Measurements from ENCODE around the gene MACROD2. TPM values are rescaled to one million over a fixed set of nuclear protein-coding genes. Genes with fewer than 3 reads are reported as not detected.

Gene MACROD2
- total and polyA plus RNA-seq, 8 donors, result 0.78 to 31.3 (median 10.9) TPM; not detected in 1

DNA sequence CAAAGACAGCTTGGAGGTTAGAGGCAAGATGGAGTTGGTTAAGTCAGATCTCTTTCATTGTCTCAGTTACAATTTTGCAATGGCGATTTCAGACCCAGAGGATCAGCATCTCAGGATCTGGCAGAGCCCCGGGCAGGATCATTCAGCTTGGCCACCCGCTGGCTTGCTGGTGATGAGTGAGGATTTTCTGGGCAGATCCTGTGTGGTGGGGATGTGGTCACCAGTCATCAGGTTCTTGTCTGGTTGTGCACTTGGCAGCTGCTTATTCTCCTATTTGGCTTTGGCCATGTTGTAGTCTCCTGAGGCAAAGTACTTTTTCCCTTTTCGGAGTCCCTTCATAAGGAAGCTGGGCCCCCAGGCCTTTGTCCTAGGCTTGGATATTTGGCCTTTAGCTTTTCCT lies 1624.0 kb downstream of the MACROD2 start:
- Histone ChIP-seq H3K4me3 (no peak overlapping the region), H3K27me3 (no peaks in the 10 kb centered on the region), H3K36me3 (no peaks in the 10 kb centered on the region), H3K4me1 (peaks cover 0 to 2% (median under 1%) of the 10 kb centered on the region in 4 donors), H3K27ac (no peak overlapping the region), H3K9me3 (no peaks in the 10 kb centered on the region)
- no peak for DNase-seq
- intact Hi-C loops (cut with DNase I; ENCODE audit: low total_unique reads), result no loop called here
- WGBS, 5 donors, result 94 to 98% (median 97%) methylated on average over 4 of the region's 4 CpGs
- TF ChIP-seq POLR2A (IDR thresholded peaks at IDR 0.05) (no peak), POLR2AphosphoS5 (IDR thresholded peaks at IDR 0.05) (no peak), EP300 (IDR thresholded peaks at IDR 0.05) (no peak)
- TF ChIP-seq, protein P1, sequence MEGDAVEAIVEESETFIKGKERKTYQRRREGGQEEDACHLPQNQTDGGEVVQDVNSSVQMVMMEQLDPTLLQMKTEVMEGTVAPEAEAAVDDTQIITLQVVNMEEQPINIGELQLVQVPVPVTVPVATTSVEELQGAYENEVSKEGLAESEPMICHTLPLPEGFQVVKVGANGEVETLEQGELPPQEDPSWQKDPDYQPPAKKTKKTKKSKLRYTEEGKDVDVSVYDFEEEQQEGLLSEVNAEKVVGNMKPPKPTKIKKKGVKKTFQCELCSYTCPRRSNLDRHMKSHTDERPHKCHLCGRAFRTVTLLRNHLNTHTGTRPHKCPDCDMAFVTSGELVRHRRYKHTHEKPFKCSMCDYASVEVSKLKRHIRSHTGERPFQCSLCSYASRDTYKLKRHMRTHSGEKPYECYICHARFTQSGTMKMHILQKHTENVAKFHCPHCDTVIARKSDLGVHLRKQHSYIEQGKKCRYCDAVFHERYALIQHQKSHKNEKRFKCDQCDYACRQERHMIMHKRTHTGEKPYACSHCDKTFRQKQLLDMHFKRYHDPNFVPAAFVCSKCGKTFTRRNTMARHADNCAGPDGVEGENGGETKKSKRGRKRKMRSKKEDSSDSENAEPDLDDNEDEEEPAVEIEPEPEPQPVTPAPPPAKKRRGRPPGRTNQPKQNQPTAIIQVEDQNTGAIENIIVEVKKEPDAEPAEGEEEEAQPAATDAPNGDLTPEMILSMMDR (IDR thresholded peaks at IDR 0.05), result no peak

GRCh38 chr20:15619816-15620215 lies 1624.5 kb downstream of the MACROD2 start:
- no peak for TF ChIP-seq EP300 (IDR thresholded peaks at IDR 0.05)
- TF ChIP-seq POLR2A (IDR thresholded peaks at IDR 0.05), result no peak
- TF ChIP-seq, protein P1 (IDR thresholded peaks at IDR 0.05), result no peak
- TF ChIP-seq POLR2AphosphoS5 (IDR thresholded peaks at IDR 0.05), result no peak
- DNase-seq, result no peak
- Histone ChIP-seq H3K27me3 (no peaks in the 10 kb centered on the region), H3K36me3 (no peaks in the 10 kb centered on the region), H3K27ac (no peak overlapping the region), H3K4me3 (no peak overlapping the region), H3K9me3 (no peaks in the 10 kb centered on the region), H3K4me1 (no peaks in the 10 kb centered on the region)
- WGBS, 5 donors, result 81 to 91% (median 87%) methylated on average over 6 of the region's 6 CpGs
- intact Hi-C loops (cut with DNase I; ENCODE audit: low total_unique reads), result no loop called here

- Histone ChIP-seq H3K27ac (no peak overlapping the region), H3K9me3 (no peaks in the 10 kb centered on the region), H3K36me3 (no peaks in the 10 kb centered on the region), H3K4me1 (no peaks in the 10 kb centered on the region), H3K27me3 (no peaks in the 10 kb centered on the region), H3K4me3 (no peak overlapping the region)
- intact Hi-C loops (cut with DNase I; ENCODE audit: low total_unique reads), result no loop called here
- TF ChIP-seq EP300 (IDR thresholded peaks at IDR 0.05), result no peak
- no peak for TF ChIP-seq POLR2A (IDR thresholded peaks at IDR 0.05)
- no peak for TF ChIP-seq POLR2AphosphoS5 (IDR thresholded peaks at IDR 0.05)
- TF ChIP-seq, protein P1 (IDR thresholded peaks at IDR 0.05), result no peak
- WGBS, 5 donors, result 91 to 97% (median 94%) methylated on average over 6 of the region's 6 CpGs
- no peak for DNase-seq
Measured at GRCh38 chr20:15622368-15622767, 1627.1 kb downstream of the MACROD2 start.

DNA sequence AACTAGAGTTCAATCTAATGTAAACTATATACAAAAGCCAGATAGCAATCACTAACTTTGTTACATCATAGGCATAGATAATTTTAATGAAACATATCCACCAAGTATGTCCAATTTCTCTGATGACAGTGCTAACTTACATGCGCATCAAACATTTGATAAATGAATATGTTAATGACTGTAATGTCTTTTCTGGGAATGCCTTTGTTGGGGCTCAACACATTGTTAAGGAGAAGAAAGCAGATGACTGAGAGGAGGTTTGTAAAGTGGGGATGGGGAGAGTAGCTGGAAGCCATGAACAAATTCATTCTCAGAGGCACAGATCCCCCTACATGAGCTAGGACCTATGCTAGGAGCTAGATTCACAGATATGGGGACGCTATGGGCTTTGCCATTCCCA lies 1627.9 kb downstream of the MACROD2 start:
- no peaks in the 10 kb centered on the region for H3K27me3 ChIP-seq
- TF ChIP-seq POLR2AphosphoS5 (IDR thresholded peaks at IDR 0.05) (no peak), EP300 (IDR thresholded peaks at IDR 0.05) (no peak), POLR2A (IDR thresholded peaks at IDR 0.05) (no peak)
- TF ChIP-seq, protein P1 (IDR thresholded peaks at IDR 0.05), result no peak
- no peaks in the 10 kb centered on the region for H3K36me3 ChIP-seq
- no peak overlapping the region for H3K4me3 ChIP-seq
- intact Hi-C loops (cut with DNase I; ENCODE audit: low total_unique reads), result no loop called here
- WGBS, 5 donors, result 88 to 95% (median 92%) methylated on average over 2 of the region's 2 CpGs
- no peak for DNase-seq
- no peaks in the 10 kb centered on the region for H3K4me1 ChIP-seq
- no peak overlapping the region for H3K27ac ChIP-seq
- H3K9me3 ChIP-seq, result no peaks in the 10 kb centered on the region
